GM18502 (cell line): ENCODE measurements around the gene CD300LB.
"Not testable (repeated sequence)": the region's sequence is repeated elsewhere in the genome, so short reads cannot be mapped to it uniquely, and the experiment has no call there.

Experiments
- ATAC-seq: cut with Tn5 transposase; IDR thresholded peaks from one replicate; pipeline ENCODE4 v1.9.1; 2021; ENCODE audit warnings: mild to moderate bottlenecking; ENCODE audit not compliant: unreplicated experiment, poor library complexity

CD300LB gene

DNA sequence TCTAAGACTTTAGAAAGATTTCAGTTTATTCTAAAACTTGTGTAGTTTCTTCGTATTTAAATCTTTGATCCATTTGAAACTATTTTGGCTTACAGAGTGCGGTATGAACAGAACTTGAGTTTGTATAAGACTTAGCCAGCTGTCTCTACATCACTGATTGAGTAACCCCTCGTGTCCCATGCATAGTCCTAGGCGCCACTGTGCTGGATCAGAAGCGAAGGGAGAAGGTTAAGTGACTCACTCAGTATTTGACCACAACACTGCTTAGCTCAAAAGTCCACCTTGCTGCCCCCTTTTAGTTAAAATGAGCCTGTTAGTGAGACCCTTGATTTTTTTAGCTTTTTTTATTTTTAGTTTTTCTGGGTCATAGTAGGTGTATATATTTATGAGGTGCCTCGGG is 28.4 kb downstream of the CD300LB start:
- ATAC-seq: no peak

DNA sequence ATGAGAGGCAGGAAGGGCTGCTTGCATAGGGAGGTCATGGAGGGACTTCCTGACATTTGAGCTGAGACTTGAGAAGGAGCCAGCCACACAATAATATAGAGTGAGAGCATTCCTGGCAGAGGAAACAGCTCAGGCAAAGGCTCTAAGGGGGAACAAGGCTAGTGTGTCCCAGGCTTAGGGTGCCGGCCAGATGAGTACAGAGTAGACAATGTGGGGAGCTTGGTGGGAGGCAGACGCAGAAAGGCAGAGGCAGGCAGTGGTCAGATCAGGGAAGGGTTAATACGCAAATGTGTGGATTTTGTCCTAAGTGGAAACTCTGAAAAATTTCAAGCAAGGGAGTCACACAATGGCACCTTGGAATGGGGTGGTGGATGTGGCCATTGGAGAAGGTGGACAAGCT is 31.3 kb downstream of the CD300LB start:
- no peak for ATAC-seq

DNA sequence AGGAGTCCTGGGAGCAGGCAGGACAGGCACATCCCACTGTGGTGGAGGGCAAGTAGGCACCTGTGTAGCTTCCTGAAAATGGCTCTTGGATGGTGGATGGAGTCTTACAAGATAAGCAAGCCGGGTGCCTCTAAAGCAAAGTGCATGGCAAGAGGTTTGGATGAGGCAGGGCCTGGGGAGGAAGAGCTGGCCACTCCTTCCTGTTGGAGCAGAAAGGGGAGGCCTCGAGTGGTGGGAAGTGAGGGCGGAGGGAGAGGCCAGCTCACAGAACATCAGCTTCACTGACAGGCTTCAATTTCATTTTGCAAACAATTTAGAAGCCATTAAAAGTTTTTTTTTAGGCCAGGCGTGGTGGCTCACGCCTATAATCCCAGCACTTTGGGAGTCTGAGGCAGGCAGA is 33.8 kb downstream of the CD300LB start:
- ATAC-seq: no peak

DNA sequence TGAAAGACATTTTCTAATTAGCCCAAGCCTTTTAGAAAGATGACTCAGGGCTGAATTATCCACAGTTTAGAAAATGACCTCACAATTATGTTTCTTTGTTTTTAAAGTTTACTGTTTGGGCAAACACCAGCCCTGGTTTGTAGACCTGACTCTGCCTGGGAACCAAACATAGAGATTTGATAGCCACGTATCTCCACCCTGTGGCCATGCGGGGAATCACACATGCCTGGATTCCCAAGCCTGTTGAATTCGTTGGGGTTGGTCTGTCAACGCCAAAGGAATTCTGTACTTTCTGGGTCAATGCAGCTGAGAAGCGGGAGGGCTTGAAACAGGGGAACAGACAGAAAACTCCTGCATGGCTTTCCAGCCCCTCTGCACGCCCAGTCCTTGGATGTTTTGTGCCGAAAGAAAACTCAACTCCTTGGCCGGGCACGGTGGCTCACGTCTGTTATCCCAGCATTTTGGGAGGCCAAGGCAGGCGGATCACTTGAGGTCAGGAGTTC is 37.9 kb downstream of the CD300LB start:
- no peak for ATAC-seq

DNA sequence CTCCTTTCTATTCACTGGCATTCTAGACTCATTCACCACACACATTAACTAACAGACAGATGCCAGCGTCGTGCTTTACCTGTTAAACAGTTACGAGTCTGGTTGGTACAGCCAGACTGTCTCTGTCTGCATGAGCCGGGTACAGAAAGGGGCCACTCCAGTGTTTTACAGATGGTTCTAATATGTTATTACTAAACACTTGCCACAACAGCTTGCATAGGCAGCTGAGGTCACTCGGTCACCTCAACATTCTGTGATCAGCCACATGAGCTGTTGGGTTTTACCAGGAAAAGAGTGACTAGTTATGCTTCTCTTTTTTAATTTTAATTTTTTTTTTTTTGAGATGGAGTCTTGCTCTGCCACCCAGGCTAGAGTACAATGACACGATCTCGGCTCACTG is 39.6 kb downstream of the CD300LB start:
- ATAC-seq: no peak

DNA sequence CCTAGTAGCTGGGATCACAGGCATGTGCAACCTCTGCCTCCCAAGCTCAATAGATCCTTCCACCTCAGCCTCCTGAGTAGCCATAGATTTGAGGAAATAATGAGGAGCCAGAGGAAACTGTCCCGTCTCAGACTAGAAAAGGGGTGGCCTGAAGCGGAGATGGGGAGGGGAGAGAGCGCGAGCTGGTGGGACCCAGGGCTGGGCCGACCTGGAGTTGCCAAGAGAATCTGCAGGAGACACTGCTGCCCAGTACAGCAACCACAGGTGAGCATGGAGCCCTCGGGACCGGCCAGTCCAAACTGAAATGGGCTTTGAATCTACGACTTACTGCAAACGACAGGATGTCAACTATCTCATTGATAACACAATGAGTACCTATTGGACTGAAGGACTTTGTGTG is 40.6 kb downstream of the CD300LB start:
- no peak for ATAC-seq

DNA sequence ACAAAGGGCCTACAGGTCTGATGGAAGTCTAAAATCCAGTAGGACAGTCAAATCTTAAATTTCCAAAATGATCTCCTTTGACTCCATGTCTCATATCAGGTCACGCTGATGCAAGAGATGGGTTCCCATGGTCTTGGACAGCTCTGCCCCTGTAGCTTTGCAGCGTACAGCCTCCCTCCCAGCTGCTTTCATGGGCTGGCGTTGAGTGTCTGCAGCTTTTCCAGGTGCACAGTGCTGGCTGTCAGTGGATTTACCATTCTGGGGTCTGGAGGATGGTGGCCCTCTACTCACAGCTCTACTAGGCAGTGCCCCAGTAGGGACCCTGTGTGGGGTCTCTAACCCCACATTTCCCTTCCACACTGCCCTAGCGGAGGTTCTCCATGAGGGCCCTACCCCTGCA is 43.0 kb downstream of the CD300LB start:
- not testable (repeated sequence) for ATAC-seq

DNA sequence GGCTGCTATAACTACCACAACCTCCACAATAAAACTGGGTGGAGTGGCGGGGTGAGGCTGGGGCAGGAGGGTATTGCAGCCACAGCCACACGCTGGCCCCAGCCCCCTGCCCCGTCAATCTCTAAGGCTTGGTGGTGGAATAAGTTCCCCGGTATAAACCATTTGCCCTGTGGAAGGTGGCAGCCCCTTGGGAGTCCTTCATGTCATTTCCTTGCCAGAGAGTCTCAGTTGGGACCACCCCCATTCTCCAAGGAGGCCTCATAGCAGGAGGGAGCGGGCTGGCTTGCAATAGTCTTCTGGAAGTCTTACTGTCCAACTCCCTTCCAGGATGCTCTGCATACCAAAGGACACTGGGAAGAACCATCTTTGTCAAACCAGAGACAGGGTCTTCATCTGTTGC is 45.4 kb downstream of the CD300LB start:
- no peak for ATAC-seq

DNA sequence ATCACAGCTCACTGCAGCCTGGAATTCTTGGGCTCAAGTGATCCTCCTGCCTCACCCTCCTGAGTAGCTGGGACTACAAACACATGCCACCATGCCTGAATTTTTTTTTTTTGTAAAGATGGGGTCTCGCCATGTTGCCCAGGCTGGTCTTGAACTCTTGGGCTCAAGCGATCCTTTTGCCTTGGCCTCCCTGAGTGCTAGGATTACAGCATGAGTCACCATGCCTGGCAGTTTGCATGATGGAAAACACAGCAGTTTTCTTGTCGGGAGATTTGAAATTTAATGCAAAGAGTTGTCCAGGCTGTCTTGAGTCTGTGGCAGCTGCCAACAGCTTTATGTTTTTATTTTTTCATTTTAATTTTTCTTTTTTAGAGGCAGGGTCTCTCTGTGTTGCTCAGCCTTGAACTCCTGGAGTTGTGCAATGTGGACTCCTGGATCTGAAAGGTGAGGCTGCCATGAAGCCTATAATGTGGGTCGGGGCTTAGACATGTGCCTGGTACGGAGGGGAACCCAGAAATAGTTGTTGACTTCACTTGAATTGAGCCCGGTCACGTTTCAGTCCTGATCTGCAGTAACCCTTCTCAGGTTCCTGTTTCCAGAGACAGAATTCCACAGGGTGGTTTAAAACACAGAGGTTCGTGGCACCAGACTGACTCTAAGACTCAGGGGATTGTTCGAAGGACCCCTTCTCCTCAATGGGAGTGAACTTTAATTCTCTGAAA is 46.1 kb downstream of the CD300LB start:
- ATAC-seq: no peak

DNA sequence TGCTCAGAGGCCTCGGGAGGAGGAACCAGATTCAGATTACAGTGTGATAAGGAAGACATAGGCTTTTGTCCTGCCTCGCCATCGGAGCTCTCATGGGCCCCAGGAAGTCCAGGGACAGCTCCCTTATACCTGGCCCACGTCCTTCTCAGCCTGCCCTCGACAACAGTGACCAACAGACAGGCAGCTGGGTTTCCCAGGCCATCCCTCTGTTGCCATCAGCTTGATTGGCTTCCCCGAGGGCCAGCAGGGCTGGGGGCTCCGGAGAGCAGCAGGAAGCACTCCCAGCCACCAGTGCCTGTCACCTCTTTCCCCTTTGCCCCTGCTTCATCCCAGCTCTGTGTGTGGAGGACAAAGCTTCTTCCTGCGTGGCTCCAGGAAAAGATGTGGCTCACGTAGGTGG is 47.2 kb downstream of the CD300LB start:
- no peak for ATAC-seq

DNA sequence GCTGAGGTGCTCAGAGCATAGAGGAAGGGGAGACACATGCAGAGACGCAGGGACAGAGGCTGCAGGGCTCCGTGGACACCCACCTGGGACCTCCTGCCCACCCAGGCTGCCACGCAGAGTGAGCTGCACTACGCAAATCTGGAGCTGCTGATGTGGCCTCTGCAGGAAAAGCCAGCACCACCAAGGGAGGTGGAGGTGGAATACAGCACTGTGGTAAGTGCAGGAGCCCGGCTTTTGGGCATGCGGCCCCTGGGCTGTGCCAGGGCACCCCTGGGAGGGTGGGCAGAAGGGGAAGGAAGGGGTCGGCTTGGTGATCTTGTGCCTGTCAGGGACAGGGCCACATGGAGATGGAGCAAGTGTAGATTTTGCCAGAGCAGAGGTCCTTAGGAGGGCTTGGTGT is 49.7 kb downstream of the CD300LB start:
- ATAC-seq: no peak

DNA sequence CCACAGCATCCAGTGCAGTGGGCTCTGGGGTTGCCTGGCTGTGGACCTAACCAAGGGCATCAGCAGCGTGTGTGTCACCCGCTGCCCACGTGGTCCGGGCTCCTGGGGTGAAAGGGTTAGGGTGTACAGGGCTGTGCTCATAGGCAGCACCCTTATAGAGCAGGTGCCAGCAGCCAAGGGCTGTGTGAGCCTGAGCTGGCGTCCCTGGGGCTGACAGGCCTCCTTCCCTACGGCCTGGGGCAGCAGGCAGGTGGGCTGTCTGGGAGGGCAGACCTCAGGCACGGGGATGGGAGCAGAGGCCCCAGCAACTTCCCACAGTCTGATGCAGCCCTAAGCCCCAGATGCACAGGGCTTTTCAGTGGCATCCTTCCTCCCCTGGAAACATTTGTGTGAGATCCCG is 51.0 kb downstream of the CD300LB start:
- ATAC-seq: no peak

DNA sequence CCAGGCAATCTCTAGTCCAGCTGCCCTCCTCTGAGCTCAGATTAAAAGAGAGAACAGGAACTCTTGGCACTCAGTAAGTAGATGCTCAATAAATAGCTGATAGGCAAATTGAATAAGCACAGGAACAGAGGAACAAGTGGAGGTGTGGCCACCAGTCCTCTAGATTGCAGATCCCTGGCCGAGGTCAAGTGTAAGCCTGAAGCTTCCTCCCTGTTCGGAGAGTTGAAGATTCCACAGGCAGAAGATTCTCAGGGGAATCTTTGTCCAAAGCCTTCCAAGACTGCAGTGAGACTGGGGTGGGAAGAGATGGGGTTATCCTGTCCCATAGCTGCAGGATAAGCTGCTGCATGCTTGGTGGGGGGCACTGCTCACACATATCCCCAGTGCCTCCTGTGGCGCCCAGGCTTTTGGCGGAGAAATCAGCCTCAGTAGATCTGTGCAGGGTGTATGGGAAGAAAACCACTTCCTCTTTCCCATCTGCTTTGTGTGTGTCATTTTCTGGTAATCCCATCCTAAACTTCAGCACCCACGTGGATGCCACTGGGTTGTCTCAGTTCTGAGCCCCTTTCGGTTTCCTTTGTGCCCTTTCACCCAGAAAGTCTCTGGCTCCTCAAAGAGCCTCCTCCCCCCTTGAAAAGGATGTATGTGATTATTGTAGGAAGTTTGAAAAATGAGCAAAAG is 52.7 kb downstream of the CD300LB start:
- ATAC-seq: no peak

DNA sequence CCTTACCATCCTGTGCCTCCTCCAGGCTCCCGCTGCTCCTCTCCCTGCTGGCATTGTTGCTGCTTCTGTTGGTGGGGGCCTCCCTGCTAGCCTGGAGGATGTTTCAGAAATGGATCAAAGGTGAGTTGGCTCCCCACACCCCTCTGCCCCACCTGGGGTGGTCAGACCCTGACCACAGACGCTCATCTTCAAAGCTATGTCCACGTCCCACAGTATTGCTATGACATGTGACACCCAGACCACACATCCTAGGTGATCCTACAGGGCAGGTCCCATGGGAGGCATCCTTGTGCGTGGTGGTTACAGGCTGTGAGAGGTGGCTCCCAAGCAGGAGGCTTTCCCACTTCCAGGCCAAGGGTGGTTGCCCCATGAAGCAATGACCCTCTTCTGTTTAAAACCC is 53.9 kb downstream of the CD300LB start:
- no peak for ATAC-seq

DNA sequence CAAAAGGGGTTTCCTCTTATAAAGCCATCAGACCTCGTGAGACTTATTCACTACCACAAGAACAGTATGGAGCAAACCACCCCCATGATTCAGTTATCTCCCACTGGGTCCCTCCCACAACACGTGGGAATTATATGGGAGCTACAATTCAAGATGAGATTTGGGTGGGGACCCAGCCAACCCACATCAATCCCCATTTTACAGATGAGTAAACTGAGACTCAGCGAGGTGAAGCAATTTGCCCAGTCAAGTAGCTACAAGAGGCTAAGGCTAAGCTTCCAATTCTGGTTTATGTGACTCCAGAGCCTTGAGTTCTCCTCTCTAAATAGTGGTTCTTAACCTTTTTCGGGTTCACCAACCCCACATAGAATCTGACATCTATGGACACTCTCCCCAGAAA is 56.1 kb downstream of the CD300LB start:
- no peak for ATAC-seq

DNA sequence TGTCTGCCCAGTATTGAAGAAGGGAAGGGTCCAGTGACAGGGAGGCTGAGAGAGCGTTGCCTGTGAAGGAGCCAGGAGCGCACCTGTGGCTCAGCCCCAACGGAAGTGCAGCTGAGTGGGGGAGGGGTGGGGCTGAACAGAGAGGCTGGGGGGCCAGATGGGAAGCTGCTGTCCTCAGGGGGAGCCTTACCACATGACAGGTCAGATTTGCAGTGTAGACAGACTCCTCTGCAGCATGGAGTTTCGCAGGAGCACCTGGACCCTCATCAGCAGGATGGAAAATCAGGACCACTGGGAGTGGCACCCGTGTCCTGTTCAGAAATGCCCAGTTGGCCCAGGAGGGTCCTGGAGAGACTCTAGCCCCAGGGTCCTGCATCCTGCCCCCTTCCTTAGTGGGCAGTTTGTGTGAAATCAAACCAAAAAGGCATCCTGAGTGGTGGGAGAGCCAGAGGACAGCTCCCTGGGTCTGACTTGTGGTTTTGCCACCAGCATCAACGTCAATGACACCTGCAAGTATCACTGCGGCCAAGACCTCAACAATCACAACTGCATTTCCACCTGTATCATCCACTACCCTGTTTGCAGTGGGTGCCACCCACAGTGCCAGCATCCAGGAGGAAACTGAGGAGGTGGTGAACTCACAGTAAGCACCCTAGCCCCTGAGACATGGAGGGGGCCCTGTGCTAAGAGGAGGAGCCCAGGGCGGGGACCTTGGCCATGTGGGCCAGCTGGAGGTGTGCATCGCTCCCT is 57.1 kb downstream of the CD300LB start:
- no peak for ATAC-seq

DNA sequence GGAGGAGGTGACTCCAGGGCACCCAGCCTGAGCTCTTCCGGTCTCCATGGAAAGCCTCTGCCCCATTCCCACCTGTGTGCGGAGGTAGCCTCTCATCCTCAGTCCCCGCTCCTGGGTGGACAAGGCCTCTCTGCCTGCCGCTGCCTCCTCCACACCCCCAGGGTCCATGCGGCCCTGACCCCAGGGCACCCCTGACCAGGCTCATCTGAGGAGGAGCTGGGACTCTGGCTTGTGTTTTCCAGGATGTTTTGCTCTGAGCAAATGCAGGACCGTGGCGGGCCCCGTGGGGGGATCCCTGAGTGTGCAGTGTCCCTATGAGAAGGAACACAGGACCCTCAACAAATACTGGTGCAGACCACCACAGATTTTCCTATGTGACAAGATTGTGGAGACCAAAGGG is 58.0 kb downstream of the CD300LB start:
- ATAC-seq: no peak

DNA sequence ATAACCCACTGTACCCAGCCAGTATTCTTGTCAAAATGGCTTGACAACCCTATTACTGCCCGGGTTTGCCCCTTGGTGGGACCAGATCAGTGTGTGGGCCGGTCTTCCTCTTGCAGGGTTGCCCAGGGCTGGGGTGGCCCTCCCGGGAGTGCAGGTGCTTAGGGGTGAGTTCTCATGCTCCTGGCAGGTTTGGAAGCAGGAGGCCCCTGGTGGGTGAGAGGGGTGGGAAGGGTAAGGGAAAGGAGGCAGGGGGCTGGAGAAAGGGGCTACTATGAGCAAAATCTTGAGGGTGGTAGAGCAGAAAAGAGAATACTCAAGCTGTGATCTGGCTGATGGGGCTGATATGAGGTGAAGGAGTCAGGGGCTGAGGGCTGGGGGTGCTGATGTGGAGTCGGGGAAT is 58.4 kb downstream of the CD300LB start:
- ATAC-seq: no peak

DNA sequence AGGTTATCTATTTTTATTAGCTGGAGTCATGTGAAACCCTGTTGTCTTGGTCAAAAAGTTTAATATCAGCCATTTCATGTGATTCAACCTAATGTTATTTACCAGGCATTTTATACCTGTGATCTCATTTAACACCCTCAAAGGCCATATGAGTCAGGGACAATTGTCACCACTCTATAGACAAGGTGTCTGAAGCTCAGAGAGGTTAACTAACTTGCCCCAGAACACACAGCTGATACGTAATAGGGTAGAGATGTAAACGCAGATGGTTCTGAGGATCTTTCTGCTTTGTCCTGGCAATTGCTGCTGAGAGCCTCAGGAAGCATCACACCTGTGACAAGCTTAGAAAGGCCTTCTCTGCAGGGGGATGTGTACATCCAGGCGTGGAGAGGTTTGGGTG is 59.9 kb downstream of the CD300LB start:
- no peak for ATAC-seq
